IPS-18c (cell line): ENCODE results near the gene FAM210A.
A peak's percentile ranks its signal among the peaks of the same experiment; 100 is the strongest.
"Not testable (repeated sequence)": the region's sequence is repeated elsewhere in the genome, so short reads cannot be mapped to it uniquely, and the experiment has no call there.

Source experiments
- H3K4me3 ChIP-seq: 2 replicates; pipeline ENCODE4 v1.7.0; 2013; ENCODE audit warnings: low read depth, mild to moderate bottlenecking, low read length, moderate library complexity; ENCODE audit not compliant: insufficient read depth
- H3K9me3 ChIP-seq: one replicate; pipeline ENCODE4 v1.6.1; 2013; ENCODE audit warnings: mild to moderate bottlenecking, low read length, moderate library complexity; ENCODE audit not compliant: control insufficient read depth, insufficient read depth

The FAM210A gene, protein sequence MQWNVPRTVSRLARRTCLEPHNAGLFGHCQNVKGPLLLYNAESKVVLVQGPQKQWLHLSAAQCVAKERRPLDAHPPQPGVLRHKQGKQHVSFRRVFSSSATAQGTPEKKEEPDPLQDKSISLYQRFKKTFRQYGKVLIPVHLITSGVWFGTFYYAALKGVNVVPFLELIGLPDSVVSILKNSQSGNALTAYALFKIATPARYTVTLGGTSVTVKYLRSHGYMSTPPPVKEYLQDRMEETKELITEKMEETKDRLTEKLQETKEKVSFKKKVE

DNA sequence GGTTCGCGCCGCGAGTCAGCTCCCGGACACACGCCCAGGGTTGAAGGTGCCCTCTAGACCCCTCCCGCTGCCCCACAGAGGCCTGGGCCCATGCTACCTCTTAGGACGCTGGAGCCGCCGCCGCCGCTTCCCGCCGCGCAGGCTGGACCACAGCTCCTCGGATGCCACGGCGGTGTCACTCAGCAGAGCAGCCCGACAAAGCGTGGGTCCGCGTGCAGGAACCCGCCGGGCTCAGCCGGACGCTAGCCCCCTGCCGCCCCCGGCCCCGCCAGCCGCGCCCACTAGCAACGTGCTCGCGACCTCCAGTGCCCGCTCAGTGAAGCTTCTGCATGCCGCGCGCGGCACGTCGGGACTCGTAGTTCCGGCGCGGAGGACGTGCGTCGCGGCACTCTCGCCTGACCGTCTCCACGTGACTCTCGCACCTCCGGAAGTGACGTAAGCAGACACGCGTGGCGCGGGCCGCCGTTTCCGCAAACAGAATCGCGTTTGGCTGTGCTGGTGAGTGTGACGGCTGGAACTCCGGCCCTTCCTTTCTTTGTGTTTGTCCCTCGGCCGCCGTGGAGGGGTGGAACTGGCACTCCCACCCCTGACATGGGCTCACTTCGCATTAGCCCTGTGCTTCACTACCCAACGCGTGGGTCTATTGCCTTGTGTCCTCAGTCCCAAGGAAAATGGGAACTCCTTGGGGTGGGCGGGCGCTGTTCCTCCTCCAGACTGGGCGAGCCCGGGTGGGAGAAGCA, at the start of gene FAM210A, which contains the start of gene RNMT:
FAM210A (minus strand) TSS at position 327 of the 740 bp plus-strand sequence. CDS start 44,481 bp downstream, outside the sequence.
RNMT (plus strand) TSS at position 442 of the 740 bp plus-strand sequence. CDS start 4,845 bp downstream, outside the sequence.
- Histone ChIP-seq H3K4me3 (peak within 1 kb of the TSS; percentile 90), H3K9me3 (peaks cover 2% of the 10 kb centered on the region)

DNA sequence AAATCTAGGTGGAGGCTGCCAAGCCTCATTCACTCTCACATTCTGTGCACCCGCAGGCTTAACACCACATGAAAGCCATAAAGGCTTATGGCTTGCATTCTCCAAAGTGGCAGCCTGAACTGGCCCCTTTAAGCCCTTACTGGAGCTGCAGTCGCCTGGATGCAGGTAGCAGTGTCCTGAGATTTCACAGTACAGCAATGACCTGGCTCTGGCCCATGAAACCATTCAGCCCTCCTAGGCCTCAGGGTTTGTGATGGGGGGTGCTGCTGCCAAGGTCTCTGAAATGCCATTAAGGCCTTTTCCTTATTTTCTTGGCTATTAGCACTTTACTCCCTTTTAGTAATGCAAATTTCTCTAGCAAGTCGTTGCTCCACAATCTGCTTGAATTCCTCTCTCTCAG, 48.7 kb upstream of the FAM210A start:
- Histone ChIP-seq H3K9me3 (no peaks in the 10 kb centered on the region), H3K4me3 (no peak overlapping the region)

DNA sequence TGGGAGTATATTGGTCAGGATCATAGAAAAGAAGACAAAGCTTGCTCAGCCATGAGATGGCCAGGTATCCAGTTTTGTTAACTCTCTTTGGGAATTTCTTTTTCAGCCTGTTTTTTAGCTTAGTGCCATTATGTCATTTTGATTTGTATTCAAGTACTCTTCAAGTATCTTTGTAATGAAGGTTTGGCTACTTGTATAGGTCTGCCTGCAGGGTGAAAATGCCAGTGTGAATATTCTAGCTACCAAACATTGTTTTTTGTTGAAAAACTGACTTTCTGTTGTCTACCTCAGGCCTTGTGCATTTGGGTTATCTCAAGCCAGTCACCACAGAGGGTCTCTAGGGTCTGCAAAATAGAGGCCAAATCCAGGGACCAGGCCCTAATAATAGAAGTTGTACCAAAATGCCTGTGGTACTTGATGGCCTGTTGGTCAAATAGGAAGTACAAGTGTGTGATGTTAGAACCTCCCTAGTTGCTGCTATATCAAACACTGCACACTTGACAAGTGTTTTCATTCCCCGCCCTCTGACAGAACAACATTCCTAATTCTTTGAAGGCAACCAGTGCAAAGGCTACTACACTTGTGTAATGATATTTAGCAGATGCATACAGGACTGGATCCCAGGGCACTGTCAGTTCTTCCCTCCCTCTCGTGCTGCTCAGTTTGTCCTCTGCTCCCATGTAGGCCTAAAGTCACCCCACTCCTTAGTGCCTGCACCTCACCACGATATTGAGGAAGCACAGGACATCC, 36.5 kb upstream of the FAM210A start:
- no peak overlapping the region for H3K4me3 ChIP-seq
- peaks cover 3% of the 10 kb centered on the region for H3K9me3 ChIP-seq

DNA sequence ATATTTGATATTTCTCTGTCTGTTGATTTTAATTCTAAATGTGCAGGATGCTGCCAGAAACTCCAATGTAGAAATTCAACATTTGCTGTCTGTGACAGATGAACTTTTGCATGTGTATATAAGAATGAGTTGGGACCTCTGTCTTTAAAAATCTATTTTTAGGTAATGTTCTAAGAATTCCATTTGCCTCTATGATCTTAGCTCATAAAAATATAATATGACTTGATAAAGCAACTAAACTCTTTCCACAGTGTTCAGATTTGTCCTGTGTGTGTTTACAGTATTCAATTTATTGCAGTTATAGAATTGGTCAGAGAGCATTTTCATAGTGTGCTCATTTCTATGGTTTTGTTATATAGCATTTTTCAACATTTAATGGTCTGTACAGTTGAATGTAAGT, 33.7 kb upstream of the FAM210A start:
- H3K9me3 ChIP-seq: no peaks in the 10 kb centered on the region
- H3K4me3 ChIP-seq: no peak overlapping the region

DNA sequence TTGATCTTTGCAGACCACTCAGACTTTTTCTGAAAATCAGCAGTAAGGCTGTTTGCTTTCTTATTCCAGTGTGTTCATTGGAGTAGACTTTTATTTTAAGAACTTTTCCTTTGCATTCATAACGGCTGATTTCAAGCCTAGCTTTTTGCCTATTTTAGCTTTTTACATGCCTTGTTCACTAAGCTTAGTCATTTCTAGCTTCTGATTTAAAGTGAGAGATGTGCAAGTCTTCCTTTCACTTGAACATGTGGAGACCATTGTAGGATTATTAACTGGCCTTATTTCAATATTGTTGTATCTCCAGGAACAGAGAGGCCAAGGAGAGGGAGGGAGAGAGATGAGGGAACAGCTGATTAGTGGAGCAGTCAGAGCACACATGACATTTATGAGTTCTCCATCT, 32.3 kb upstream of the FAM210A start:
- no peaks in the 10 kb centered on the region for H3K9me3 ChIP-seq
- H3K4me3 ChIP-seq: no peak overlapping the region

DNA sequence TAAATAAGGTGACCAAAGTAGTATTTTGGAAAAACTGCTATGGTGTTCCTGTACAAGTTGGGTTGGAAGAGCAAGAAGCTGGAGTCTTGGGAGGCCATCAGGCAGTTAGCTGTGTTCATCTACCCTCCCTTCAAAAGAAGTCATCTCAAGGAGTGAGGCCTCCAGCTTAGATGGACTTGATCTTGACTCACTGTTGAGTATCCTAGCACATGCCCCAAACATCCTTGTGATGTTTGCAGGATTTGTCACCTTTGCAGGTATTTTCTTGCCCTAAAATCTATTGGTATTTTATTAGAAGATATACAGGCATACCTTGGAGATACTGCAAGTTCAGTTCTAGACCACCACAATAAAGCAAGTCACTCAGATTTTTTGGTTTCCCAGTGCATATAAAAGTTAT, 30.3 kb upstream of the FAM210A start:
- Histone ChIP-seq H3K4me3 (no peak overlapping the region), H3K9me3 (no peaks in the 10 kb centered on the region)

DNA sequence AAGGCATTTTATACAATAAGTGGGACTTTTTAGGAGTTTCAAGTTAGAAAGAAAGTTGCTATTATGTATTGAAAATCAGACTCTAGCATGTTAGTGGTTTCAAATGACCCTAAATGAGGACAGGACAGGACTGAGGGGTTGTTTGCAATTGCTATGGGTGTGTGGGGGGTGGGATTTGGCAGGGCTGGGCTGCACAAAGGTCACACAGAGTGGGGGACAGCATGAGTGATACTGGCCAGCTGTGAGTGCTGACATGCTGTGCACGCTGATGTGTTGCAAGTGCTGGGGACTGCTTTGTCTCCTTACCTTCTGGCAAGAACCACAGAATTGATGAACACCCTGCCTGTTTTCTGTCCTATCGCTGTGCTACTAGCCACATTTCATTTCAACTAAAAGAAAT, 29.9 kb upstream of the FAM210A start:
- Histone ChIP-seq H3K9me3 (no peaks in the 10 kb centered on the region), H3K4me3 (no peak overlapping the region)

DNA sequence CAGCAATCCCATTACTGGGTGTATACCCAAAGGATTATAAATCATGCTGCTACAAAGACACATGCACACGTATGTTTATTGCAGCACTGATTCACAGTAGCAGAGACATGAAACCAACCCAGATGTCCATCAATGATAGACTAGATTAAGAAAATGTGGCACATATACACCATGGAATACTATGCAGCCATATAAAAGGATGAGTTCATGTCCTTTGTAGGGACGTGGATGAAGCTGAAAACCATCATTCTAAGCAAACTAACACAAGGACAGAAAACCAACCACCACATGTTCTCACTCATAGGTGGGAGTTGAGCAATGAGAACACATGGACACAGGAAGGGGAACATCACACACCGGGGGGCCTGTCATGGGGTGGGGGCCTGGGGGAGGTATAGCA, 25.2 kb upstream of the FAM210A start:
- not testable (repeated sequence) for H3K4me3 ChIP-seq, H3K9me3 ChIP-seq

DNA sequence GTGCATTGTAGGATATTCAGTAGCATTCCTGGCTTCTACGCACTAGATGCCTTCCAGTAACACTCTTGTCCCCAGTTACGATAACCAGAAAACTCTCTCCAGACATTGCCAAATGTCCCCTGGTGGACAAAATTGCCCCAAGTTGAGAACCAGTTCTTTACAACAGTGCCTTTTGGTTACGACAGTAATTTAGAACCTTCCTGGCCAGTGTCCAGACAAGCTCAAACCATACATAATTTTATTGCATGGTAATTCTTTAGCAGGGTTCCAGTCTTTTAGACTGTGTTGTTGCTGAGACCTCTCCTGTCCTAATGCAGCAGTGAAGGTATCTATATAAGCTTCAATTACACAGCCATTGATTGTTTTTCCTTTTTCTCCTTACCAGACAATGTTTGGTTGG, 20.3 kb upstream of the FAM210A start:
- H3K4me3 ChIP-seq: no peak overlapping the region
- H3K9me3 ChIP-seq: no peaks in the 10 kb centered on the region

DNA sequence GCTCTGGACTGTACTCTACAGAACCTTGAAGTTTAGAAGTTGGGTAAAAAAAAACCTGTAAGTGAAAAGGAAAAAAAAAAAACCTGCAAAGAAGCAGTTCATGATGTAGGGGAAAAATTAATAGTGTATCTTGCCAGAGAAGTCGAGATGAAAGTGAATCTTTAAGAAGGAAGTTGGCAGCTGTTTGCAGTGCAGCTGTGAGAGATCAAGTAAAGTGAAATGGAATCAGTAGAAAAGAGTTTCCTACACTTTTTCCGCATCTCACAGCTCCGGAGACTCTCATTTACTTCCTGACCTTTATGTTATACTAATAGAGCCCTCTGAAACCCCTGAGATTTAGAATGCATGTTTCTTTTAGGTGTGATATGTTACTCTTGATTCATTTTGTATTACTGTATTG, 19.3 kb upstream of the FAM210A start:
- Histone ChIP-seq H3K4me3 (no peak overlapping the region), H3K9me3 (no peaks in the 10 kb centered on the region)

DNA sequence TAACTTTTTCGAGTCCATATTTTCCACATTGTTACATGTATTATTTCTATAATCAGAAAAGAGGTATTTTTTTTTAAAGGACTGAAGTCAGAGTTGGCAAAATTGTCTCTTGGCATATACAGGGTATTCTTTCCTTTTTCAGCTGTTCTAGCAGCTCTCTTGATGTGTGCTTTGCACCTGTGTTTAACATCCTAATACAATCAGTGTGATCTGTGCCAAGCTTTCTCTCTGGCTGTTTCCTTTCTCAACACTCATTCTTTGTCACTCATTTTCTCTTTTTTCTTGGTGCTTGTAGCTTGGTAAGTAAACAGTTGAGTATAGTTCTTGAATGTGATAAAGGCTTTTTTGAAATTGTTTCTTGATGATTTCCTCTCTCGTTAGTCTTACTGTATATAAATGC, 9.3 kb upstream of the FAM210A start:
- Histone ChIP-seq H3K4me3 (no peak overlapping the region), H3K9me3 (no peaks in the 10 kb centered on the region)

DNA sequence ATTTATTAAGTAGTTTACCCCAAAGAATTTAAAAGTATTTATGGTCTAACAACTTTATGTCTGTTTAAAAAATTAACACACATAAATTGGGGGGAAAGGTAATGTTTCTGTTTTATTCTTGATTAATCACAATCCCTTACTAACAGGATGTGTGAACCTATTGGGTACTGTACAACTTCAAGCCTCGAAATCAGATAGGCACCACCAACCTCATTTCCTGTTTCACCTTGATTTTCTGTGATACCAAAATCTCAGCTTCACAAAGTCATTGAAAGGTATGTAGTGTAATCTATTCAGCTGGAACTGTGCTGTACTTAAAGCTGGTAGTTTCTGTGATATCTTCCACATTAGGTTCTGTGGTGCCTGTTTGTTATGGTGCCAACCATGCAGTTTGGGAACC, 4.1 kb upstream of the FAM210A start:
- peaks cover 2% of the 10 kb centered on the region for H3K9me3 ChIP-seq
- no peak overlapping the region for H3K4me3 ChIP-seq

DNA sequence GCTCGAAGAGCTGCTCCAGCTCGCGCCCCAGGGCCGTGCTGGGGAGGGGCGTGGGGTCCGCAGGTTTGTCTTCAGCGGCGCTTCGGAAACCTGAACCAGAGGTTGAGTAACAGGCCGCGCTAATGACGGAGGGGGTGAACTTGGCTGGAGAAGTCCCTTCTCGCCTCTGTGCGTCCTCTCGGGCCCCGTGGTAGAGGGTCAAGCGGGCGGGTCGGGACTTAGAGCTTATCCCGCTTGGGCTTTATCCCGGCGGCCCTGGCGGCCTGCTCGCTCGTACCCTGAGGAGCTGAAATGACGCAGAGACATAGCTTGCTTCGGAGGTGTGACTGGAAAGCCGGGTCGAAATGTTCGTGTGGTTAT, 594 bp upstream of the FAM210A start:
- Histone ChIP-seq H3K4me3 (peak overlapping the region; percentile 90), H3K9me3 (peaks cover 2% of the 10 kb centered on the region)

DNA sequence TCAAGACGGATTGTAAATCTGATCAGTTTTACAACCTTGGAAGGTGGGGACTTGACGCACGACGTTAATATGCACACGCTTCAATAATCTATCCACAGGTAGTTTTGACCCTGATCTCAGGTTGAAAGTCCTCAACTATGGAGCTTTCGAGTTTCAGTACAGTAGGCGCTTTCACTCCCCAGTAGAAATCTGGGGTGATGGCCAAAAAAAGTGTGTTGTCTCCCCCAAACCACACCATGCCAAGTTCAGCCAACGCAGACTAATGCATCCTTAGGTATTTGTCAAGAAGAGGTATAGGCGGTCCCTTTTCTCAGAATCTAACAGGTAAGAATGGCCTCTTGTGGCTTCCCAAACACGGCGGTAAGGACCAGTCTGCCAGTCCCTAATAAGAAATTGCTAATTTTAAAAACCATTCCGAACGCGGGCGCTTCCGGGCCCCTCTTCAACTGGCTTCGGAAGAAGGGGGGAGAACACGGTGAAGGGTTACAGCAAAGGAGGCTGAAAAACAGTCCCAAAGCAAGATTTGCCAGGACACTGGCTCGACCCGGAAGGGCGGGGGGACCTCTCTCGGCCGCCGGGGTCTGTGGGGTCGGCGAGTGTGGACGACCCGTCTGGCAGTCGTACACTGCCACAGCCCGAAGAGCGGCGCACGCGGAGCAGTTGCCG, 659 bp downstream of the FAM210A start:
- H3K4me3 ChIP-seq: peak overlapping the region; percentile 90
- H3K9me3 ChIP-seq: peaks cover 2% of the 10 kb centered on the region

DNA sequence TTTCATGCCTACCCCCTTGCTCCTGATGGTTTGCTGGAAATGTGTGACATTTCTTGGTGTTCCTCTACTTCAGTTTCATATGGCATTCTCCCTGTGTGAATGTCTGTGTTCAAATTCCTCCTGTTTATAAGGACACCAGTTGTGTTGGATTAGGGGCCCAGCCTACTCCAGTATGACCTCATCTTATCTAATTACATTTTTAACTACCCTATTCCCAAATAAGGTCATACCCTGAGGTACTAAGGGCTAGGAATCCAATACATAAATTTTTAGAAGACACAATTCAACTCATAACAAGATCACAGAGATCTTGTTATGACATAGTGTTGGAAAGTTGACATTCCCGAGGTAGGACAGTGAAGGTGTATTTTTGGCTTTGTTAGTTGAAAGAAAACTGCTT, 5.5 kb downstream of the FAM210A start:
- no peaks in the 10 kb centered on the region for H3K9me3 ChIP-seq
- no peak overlapping the region for H3K4me3 ChIP-seq

DNA sequence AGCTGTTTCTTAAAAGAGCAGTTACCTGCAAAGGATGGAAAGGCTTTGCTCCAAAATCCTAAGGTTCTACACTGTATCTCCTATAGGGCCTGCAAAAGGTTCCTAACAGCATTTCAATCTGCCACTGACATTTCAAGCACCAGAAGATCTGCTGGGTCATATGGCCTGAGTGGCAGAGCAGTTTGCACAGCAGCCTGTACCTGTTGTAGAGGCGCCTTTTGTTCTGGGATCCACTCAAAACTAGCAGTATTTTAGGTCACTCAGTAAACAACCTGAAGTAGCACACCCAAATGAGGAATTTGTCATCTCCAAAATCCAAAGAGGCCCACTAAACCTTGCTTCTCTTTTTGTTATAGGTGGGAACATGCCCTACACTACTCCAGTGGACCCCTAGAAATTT, 6.2 kb downstream of the FAM210A start:
- no peaks in the 10 kb centered on the region for H3K9me3 ChIP-seq
- no peak overlapping the region for H3K4me3 ChIP-seq

DNA sequence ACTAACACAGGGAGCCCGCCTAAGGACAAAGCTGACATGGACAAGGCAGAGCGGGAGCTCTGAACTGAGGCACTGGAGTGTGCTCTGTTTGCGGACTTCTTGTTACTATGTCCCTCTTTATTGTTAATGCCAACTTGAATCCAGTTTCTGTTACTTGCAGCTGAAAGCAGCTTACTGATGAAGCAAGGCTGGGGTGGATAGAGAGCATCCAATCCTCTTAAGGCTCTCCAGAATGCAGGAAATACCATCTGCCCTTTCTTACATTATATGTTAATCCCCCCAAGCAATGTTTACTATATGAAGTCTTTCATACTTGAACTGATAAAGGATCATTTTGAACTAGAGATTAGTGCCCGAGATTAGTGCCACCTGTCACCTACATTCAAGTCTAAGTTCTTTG, 9.4 kb downstream of the FAM210A start:
- H3K4me3 ChIP-seq: no peak overlapping the region
- no peaks in the 10 kb centered on the region for H3K9me3 ChIP-seq
